Renal cortical epithelial cell (primary cell): ENCODE results near the gene ORM2. TPM values are rescaled to one million over a fixed set of nuclear protein-coding genes. Genes with fewer than 3 reads are reported as not detected.
A peak's percentile ranks its signal among the peaks of the same experiment; 100 is the strongest.
"Not testable (repeated sequence)": the region's sequence is repeated elsewhere in the genome, so short reads cannot be mapped to it uniquely, and the experiment has no call there.

Experiments
- DNase-seq: peaks from one replicate; pipeline ENCODE4 v3.0.0-alpha.2; 2011; ENCODE audit warnings: low read depth
- total RNA-seq: library from RNA; depleted of rRNA; stranded (reverse); fragments of >200 nt; gene quantifications from 2 replicates; pipeline ENCODE4 v1.2.3, GENCODE V29; 2014

Gene ORM2
- total RNA-seq, 1 donor from 2014 or later: not detected

- DNase-seq: not testable (repeated sequence)
These were observed 1.8 kb downstream of the ORM2 start for GRCh38 chr9:114331229-114332195.

GRCh38 chr9:114332474-114333040 is 2.9 kb downstream of the ORM2 start:
- not testable (repeated sequence) for DNase-seq

- DNase-seq: not testable (repeated sequence)
These were observed 4.0 kb downstream of the ORM2 start for GRCh38 chr9:114333718-114334117.

- no peak for DNase-seq
These were observed 4.8 kb downstream of the ORM2 start for GRCh38 chr9:114334490-114334889.

GRCh38 chr9:114335745-114336144 is 6.1 kb downstream of the ORM2 start:
- DNase-seq: no peak

- DNase-seq: no peak
These were observed 6.5 kb downstream of the ORM2 start for GRCh38 chr9:114336157-114336556.

GRCh38 chr9:114336699-114337395 is 7.2 kb downstream of the ORM2 start:
- DNase-seq: no peak

GRCh38 chr9:114338187-114338586 is 8.5 kb downstream of the ORM2 start:
- DNase-seq: no peak

GRCh38 chr9:114339130-114339908 is 9.7 kb downstream of the ORM2 start:
- DNase-seq: peak; percentile 34

GRCh38 chr9:114341152-114341830 is 11.6 kb downstream of the ORM2 start:
- no peak for DNase-seq

GRCh38 chr9:114341991-114342390 is 12.3 kb downstream of the ORM2 start:
- DNase-seq: no peak

- DNase-seq: no peak
These were observed 13.2 kb downstream of the ORM2 start for GRCh38 chr9:114342755-114343440.

GRCh38 chr9:114343471-114344187 is 14.0 kb downstream of the ORM2 start:
- no peak for DNase-seq

- DNase-seq: no peak
These were observed 14.5 kb downstream of the ORM2 start for GRCh38 chr9:114344188-114344566.

- peak; percentile 67 for DNase-seq
These were observed 15.0 kb downstream of the ORM2 start for GRCh38 chr9:114344692-114345091.

GRCh38 chr9:114345493-114346065 is 15.9 kb downstream of the ORM2 start:
- DNase-seq: no peak

GRCh38 chr9:114346146-114346545 is 16.5 kb downstream of the ORM2 start:
- no peak for DNase-seq

GRCh38 chr9:114347675-114348074 is 18.0 kb downstream of the ORM2 start:
- no peak for DNase-seq

- DNase-seq: no peak
These were observed 18.7 kb downstream of the ORM2 start for GRCh38 chr9:114348261-114348905.
